HT-29 (cell line): Measurements from ENCODE around the gene PARP12. TPM values are rescaled to one million over a fixed set of nuclear protein-coding genes. Genes with fewer than 3 reads are reported as not detected.

Experiments used
- DNase-seq: peaks from one replicate; pipeline ENCODE4 v3.0.0-alpha.2; 2015; ENCODE audit warnings: low spot score
- total RNA-seq: library from RNA; depleted of rRNA; stranded (reverse); fragments of >200 nt; shearing (Covaris generic); gene quantifications from 2 replicates; pipeline ENCODE4 v1.2.3, GENCODE V29; 2014

Gene PARP12
- total RNA-seq, 1 experiment from 2014 or later = 51.1 TPM

DNA sequence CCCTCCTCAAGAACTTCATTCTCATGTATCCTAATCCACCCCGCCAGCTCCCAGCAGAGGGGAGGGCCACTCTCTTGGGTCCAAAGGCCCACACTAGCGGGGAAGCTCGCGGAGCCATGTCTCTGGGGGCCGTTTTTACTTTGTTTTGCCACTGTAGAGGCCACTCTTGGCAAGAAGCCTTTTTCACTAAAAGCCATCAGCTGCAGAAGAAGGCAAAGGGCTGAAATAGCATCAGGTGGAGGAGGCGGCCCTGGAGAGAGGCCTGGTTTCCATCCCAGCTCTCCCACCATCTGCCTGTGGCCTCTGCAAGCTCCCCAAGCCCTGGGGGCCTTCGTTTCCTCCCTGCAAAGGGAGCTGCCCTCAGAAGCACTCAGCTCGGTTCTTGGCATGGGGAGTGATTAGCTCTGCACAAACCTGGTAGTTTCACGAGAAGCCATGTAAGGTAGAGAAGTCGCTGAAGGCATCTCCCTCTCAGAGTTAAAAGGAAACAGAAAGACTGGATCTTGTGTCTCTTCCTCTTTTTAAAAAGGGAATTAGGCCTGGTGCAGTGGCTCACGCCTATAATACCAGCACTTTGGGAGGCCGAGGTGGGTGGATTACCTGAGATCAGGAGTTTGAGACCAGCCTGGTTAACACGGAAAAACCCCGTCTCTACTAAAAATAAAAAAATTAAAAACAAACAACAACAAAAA lies 70.3 kb downstream of the PARP12 start:
- no peak for DNase-seq

DNA sequence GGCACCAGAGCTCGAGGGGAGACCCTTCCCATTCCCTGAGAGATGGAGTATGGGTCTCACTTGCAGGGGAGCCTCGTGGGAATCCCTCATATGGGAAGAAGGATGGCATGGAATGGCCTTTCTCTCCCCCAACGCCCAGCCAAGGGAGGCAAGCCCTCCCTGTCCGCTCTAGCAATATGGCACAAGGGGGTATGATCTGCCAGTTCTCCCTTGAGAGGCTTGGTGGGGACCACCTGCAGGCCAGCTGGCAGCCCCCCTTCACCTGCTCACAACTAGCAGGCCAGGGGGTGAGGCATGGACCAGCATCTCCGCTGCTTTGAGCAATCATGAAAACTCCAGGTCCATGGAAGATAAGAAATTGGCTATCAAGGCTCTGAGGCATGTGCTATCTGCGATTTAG lies 70.8 kb downstream of the PARP12 start:
- DNase-seq = no peak

GRCh38 chr7:139991269-139991666 lies 71.5 kb downstream of the PARP12 start:
- no peak for DNase-seq

DNA sequence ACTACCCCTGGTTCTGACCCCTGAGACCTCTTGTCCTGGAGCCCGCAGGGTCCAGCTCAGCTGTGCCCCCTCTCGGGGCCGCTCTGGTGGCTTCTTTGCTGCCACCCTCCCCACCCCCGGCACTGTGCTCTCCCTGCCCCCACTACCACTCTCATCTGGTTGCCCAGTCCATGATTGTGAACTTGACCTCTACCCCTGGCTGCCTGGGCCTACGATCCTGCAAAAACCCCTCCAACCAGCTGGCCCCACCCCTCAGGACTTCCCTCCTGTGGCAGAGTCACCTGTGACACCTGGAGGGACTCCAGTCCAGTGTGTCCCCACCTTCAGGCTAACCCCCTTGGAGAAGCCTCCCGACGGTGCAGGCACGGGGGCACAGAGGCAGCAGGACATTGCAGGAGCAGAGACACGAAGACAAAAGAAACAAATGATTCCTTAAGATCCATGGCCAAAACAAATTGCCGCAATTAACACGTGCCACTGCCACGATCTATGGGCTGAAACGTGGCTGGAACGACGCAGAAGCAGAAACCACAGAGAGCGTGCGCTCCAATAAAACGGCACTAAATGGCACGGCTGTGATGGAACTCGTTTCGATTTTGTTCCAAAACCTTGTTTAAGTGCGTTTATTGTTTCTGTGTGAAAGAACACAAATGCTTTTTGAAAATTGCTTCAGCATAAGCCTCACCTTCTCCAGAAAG lies 72.0 kb downstream of the PARP12 start:
- no peak for DNase-seq

- DNase-seq = no peak
Measured at GRCh38 chr7:139990142-139990535, 72.6 kb downstream of the PARP12 start.

GRCh38 chr7:139989366-139990141 lies 73.2 kb downstream of the PARP12 start:
- no peak for DNase-seq

DNA sequence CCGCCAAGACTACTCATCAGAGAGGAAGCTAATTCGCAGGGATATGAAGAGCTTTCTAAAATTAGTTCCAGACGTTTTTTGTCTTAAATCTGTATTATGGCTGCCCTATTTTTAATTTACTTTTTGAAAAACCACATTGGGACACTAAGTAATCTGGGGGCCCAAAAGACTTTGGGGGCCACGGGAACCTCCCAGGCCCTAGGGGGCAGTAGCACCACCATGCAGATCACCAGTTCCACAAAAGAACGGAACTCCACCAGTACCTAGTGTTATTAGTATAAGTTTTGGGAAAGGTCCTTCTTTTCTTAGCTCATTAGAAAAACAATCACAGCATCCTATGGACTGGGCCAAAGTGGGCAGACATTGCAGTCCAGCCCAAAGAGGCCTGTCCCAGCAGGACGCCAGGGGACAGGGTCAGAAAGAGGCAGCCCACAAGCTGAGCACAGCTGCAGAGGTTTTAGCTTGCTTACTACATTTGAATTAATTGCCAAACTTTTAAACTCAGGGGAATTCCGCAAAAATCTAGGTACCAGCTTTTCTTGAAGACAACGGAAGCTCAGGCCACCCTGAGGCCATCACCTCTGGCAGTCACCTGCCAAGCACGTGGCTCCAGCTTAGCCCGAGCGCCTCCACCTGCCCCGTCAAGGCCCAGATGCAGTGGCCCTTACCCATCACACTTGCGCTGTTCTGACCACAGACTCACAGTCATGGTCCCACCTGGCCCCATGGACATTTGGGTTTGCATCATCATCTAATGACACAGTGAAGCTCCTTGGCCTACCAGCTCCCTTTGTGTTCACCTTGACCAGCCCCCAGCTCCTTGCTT lies 74.8 kb downstream of the PARP12 start:
- DNase-seq = no peak

DNA sequence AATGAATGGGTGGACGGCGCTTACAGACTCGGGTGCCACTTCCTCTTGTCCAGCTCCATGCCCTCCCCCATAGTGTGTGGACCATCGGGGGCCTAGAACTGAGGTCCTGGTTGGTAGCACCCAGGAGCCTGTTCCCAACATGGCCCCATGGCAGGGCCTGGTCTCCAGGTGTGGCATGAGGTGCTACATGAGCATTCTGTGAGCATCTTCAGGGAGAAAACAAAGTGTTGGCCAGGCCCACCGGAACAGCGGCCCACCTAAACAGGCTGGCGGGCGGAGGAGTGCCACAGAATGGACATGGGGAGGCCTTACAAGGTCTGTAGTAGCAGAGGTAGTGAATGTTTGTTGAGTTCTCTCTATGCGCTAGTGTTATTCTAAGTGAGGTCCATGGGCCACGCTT lies 76.9 kb downstream of the PARP12 start:
- no peak for DNase-seq

GRCh38 chr7:139984642-139985539 lies 77.9 kb downstream of the PARP12 start:
- DNase-seq = no peak

DNA sequence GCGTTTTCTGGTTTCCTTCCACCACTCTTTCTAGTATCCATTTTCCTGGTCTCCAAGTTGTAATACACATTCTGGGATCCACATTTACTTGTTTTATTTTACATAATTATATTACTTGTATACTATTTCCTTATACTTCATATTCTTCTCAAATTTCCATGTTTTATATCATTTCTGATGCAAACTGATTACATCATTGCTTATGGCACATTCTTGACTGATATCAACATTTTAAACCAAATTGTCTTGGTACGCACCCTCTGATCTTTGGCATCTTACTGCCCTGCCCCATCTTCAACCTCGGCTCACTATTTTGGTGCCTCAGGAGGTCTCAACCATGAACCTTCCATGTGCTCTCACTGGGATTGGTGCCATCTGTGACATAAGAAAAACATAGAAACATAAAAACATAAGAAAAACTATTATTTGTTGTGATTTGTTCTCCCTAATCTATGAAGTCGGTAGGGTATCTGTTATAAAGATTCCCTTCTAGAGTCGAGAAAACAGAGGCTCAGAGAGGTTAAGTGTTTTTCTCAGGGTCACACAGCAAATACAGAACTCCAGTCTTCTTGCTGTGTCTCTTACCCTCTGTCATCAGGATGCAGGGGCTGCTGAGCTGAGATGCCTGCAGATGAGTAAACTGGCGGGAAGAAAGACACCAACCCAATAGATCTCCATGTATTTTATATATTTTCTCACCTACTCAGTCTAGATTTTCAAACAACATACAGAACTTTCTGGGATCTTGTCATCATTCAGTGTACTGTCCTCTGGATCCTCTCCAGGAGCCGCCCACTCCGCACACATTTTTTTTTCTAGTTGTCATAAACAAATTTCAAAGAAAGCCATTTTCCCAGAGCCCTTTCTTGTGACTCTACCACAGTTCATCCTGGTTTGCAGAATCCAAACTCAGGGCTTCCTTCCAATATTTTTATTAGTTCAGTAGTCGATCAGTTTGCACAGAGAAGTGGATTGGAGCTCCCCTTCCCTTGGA lies 79.5 kb downstream of the PARP12 start:
- no peak for DNase-seq

- no peak for DNase-seq
Measured at GRCh38 chr7:139981511-139981895, 81.2 kb downstream of the PARP12 start.

DNA sequence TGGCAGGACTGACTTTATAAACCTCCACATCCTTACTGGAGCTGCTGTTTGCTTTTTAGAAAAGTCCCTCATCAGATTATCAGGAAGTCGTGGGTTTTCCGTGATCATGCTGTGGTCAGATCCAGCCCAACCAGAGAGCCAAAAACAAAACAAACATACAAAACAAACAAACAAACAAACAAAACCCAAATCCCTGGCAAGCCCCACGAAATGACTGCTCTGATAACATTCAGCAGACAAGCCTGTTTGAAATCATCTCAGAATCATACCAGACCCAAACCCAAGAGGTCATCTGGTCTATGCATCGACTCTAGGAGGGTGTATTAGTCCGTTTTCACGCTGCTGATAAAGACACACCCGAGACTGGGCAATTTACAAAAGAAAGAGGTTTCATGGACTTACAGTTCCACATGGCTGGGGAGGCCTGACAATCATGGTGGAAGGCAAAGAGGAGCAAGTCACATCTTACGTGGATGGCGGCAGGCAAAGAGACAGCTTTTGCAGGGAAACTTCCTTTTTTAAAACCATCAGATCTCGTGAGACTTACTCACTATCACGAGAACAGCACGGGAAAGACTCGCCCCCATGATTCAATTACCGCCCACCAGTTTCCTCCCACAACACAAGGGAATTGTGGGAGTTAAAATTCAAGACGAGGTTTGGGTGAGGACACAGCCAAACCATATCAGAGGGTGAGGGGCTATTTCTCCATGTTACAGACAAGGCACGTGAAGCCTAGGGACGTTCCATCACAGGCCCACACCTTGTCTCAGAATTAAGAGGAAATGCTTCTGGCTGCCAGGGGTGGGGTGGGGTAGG lies 85.7 kb downstream of the PARP12 start:
- no peak for DNase-seq

- DNase-seq = no peak
Measured at GRCh38 chr7:139976055-139976837, 86.5 kb downstream of the PARP12 start.

DNA sequence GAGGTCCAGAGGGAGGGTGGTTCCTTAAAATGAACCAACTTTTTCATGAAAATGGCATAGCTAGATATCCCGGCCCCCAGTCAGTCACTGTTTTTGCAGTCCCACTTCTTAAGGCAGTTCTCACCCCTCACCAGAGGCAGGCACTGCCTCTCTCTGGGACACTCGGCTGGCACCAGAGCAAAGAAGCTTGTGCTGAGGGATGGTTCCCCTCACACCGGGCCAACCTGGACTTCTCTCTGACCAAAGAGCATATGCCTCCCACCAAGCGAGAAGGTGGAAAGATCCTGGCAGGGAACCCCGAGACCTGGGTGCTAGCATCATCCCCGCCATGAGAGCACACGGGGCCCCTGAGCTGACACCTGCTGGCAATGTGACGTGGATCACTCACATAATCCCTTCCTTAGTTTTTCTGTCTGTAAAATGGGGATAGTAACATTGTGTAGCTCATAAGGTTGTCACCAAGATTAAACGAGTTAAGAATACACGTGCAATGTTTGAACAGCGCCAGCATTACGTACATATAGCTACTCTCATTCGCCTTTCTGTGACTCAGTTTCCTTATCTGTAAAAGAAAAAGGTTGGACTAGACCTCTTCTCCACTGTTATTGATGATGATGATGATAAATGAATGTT lies 88.5 kb downstream of the PARP12 start:
- DNase-seq = no peak
